ENCODE measurements around the gene MRPL28.

DNA sequence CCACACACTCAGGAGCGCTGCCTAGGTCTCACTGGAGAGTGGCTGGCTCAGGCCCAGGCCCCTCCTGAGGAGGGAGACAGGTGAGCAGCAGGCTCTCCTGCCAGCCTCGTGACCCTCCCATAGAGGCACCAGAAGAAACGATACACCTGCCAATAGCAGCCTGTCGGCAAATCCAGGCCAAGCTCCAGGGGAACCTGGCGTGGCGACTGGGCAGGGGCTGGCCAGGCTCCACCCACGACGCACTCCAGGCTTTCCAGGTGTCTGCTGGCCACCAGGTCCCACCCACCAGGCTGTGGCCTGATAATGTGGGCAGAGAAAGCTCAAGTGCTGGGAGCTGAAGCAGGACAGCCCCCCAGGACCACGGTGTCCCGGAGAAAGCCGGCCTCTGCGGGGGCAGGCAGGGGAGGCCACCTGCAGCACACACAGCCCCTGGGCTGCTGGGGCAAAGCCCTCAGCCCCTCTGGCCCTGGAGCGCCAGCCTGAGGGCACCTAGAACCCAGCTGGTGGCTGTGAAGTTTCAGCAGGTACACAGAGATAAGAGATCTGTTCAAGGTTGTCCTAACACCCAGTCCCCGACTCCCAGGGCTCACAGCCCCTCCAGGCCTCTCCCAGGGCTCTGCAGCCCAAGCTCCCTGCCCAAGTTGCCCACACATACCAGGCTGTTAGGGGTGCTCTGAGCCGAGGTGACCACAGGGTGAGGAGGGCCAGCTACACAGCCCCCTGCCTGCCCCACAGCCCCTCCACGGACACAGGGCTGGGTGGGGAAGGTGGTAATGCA lies 9.0 kb upstream of the MRPL28 start:
- TF ChIP-seq CTCF (IDR thresholded peaks at IDR 0.05; ENCODE audit: low read depth, low read length, poor library complexity, severe bottlenecking) (no peak), EZH2phosphoT487 (IDR thresholded peaks at IDR 0.05; ENCODE audit: borderline replicate concordance, low read length) (no peak)

Measured in DOHH2 (cell line).